GM23338 (cell line): ENCODE results near the gene ADI1. TPM values are rescaled to one million over a fixed set of nuclear protein-coding genes. Genes with fewer than 3 reads are reported as not detected.

Experiments used
- ATAC-seq: fragments of 200-7000 bp; cut with Tn5 transposase; 3 replicates; pipeline ENCODE4 v1.9.1; 2020
- DNase-seq: peaks from one replicate; pipeline ENCODE4 v3.0.0-alpha.2; 2015; ENCODE audit warnings: low spot score
- H2AFZ ChIP-seq: fragments of 200-600 bp; sonication (generic); 2 replicates; pipeline ENCODE4 v1.8.0; 2016; ENCODE audit warnings: antibody characterized with exemption, mild to moderate bottlenecking, moderate library complexity
- H3F3A ChIP-seq: fragments of 200-600 bp; sonication (generic); replicated peaks from 2 replicates; pipeline ENCODE4 v1.8.0; 2017; ENCODE audit warnings: antibody characterized with exemption, mixed run types, low read depth
- H3K27ac ChIP-seq: fragments of 200-600 bp; sonication (generic); 2 replicates; pipeline ENCODE4 v1.6.1; 2016; ENCODE audit warnings: low read depth
- H3K27me3 ChIP-seq: fragments of 200-600 bp; sonication (generic); 2 replicates; pipeline ENCODE4 v1.8.0; 2016; ENCODE audit warnings: mild to moderate bottlenecking, mixed run types, moderate library complexity; ENCODE audit not compliant: insufficient read depth
- H3K36me3 ChIP-seq: fragments of 200-600 bp; sonication (generic); 2 replicates; pipeline ENCODE4 v1.8.0; 2016; ENCODE audit warnings: mild to moderate bottlenecking; ENCODE audit not compliant: insufficient read depth
- H3K4me1 ChIP-seq: fragments of 200-600 bp; sonication (generic); 2 replicates; pipeline ENCODE4 v1.8.0; 2016; ENCODE audit warnings: mild to moderate bottlenecking, moderate library complexity; ENCODE audit not compliant: insufficient read depth
- H3K4me2 ChIP-seq: fragments of 200-600 bp; sonication (generic); 2 replicates; pipeline ENCODE4 v1.7.1; 2017; ENCODE audit warnings: mixed run types
- H3K4me3 ChIP-seq: fragments of 200-600 bp; sonication (generic); 2 replicates; pipeline ENCODE4 v1.6.1; 2016; ENCODE audit warnings: mixed run types
- H3K79me2 ChIP-seq: fragments of 200-600 bp; sonication (generic); replicated peaks from 2 replicates; pipeline ENCODE4 v1.8.0; 2017; ENCODE audit warnings: mild to moderate bottlenecking; ENCODE audit not compliant: insufficient read depth
- H3K9me2 ChIP-seq: fragments of 200-600 bp; sonication (generic); 2 replicates; pipeline ENCODE4 v1.8.0; 2017; ENCODE audit not compliant: insufficient read depth
- H4K20me1 ChIP-seq: fragments of 200-600 bp; sonication (generic); replicated peaks from 2 replicates; pipeline ENCODE4 v1.8.0; 2017; ENCODE audit warnings: mild to moderate bottlenecking; ENCODE audit not compliant: insufficient read depth
- H3K27ac Mint-ChIP-seq: 2 replicates; pipeline ENCODE4 v1.8.0; 2020; ENCODE audit warnings: inconsistent platforms, mild to moderate bottlenecking, moderate library complexity, mixed read lengths
- H3K27me3 Mint-ChIP-seq: 3 replicates; pipeline ENCODE4 v1.8.0; 2022; ENCODE audit warnings: low read depth, mild to moderate bottlenecking, moderate library complexity, mixed read lengths, inconsistent platforms; ENCODE audit not compliant: insufficient read depth, poor library complexity
- H3K36me3 Mint-ChIP-seq: 3 replicates; pipeline ENCODE4 v1.8.0; 2021; ENCODE audit warnings: low read depth, mild to moderate bottlenecking, inconsistent platforms, moderate library complexity, mixed read lengths
- H3K4me1 Mint-ChIP-seq: 3 replicates; pipeline ENCODE4 v1.8.0; 2020; ENCODE audit warnings: mild to moderate bottlenecking, inconsistent platforms, mixed read lengths
- H3K4me3 Mint-ChIP-seq: 3 replicates; pipeline ENCODE4 v1.8.0; 2021; ENCODE audit warnings: moderate library complexity, mild to moderate bottlenecking, inconsistent platforms, mixed read lengths
- H3K9me3 Mint-ChIP-seq: 3 replicates; pipeline ENCODE4 v1.8.0; 2020; ENCODE audit warnings: moderate library complexity, mild to moderate bottlenecking, inconsistent platforms, mixed read lengths
- CREB1 ChIP-seq: fragments of 250-450 bp; sonication (Bioruptor Pico); IDR thresholded peaks from 2 replicates; pipeline ENCODE4 v1.5.0; 2020; ENCODE audit warnings: low read depth, mild to moderate bottlenecking, moderate library complexity
- CTCF ChIP-seq, 2 experiments: fragments of 200-600 bp in 1 of 2; sonication (generic) in 1 of 2; conservative IDR thresholded peaks; 2 replicates each; pipeline versions ENCODE4 v1.5.1 to v1.6.1; 2016 to 2017; ENCODE audit warnings: antibody characterized with exemption in 2 of 2, low read depth in 2 of 2, mild to moderate bottlenecking in 2 of 2, moderate library complexity in 1 of 2
- EZH2 ChIP-seq: fragments of 200-600 bp; sonication (generic); IDR thresholded peaks from one replicate; pipeline ENCODE4 v1.8.0; 2017; ENCODE audit warnings: antibody characterized with exemption, mild to moderate bottlenecking, low read depth; ENCODE audit not compliant: unreplicated experiment
- EZH2phosphoT487 ChIP-seq: fragments of 200-600 bp; sonication (generic); IDR thresholded peaks from one replicate; pipeline ENCODE4 v1.8.1; 2018; ENCODE audit warnings: antibody characterized with exemption; ENCODE audit not compliant: unreplicated experiment
- JUNB ChIP-seq: IDR thresholded peaks from one replicate; pipeline ENCODE4 v1.6.1; 2016; ENCODE audit warnings: antibody characterized with exemption; ENCODE audit not compliant: unreplicated experiment
- NANOG ChIP-seq: IDR thresholded peaks from 2 replicates; pipeline ENCODE4 v1.6.1; 2016; ENCODE audit warnings: antibody characterized with exemption, borderline replicate concordance
- POLR2AphosphoS5 ChIP-seq: IDR thresholded peaks from 2 replicates; pipeline ENCODE4 v1.6.1; 2016; ENCODE audit warnings: antibody characterized with exemption, low read depth
- STAT1 ChIP-seq: IDR thresholded peaks from one replicate; pipeline ENCODE4 v1.6.1; 2016; ENCODE audit warnings: antibody characterized with exemption; ENCODE audit not compliant: unreplicated experiment
- ZNF114 ChIP-seq: fragments of 250-450 bp; sonication (Bioruptor Pico); IDR thresholded peaks from 2 replicates; pipeline ENCODE4 v1.5.0; 2020; ENCODE audit warnings: mild to moderate bottlenecking, moderate library complexity
- ZNF331 ChIP-seq: fragments of 250-450 bp; sonication (Bioruptor Pico); IDR thresholded peaks from 2 replicates; pipeline ENCODE4 v1.5.0; 2020; ENCODE audit warnings: low read depth, mild to moderate bottlenecking, moderate library complexity
- ZNF462 ChIP-seq: fragments of 250-450 bp; sonication (Bioruptor Pico); IDR thresholded peaks from 2 replicates; pipeline ENCODE4 v1.5.0; 2020; ENCODE audit warnings: mild to moderate bottlenecking, moderate library complexity
- polyA plus RNA-seq: library from polyadenylated mRNA; unstranded; fragments of >200 nt; fragmentation: Nextera tagmentation; extraction: Ambion mirVana; gene quantifications from 2 replicates; pipeline ENCODE4 v1.2.1, GENCODE V29; 2016
- total RNA-seq: library from RNA; depleted of rRNA; stranded (reverse); fragments of >200 nt; shearing (Covaris generic); gene quantifications from 2 replicates; pipeline ENCODE4 v1.2.3, GENCODE V29; 2014
- TF ChIP-seq, protein P1 (sequence below): IDR thresholded peaks from one replicate; pipeline ENCODE4 v1.6.1; 2018; ENCODE audit warnings: antibody characterized with exemption; ENCODE audit not compliant: unreplicated experiment
- TF ChIP-seq, protein P2 (sequence below): IDR thresholded peaks from 2 replicates; pipeline ENCODE4 v1.6.1; 2016; ENCODE audit warnings: antibody characterized with exemption

Gene ADI1
- total and polyA plus RNA-seq, 2 experiments from 2014 or later = 16.3 to 31.9 TPM

DNA sequence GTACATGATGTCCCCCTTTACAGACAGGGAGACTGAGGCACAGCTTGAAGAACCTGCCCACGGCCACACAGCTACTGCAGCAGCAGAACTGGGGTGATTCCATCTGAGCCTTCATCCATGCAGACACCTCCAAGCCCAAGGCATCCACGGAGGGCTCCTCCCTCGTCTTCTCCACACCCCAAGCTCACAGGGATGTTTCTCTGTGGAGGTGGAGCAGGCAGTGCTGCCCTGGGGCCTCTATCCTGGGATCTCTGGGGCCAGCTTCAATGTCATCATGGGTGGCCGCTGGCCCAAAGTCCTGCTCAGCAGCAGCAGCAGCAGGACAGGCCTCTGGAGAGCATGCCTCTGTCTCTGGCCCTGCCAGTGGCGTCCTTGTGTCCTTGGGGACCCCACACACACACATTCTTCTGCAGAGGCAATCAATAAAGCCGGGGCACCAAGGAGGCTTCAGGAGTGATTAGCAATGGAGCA is 31.2 kb downstream of the ADI1 start:
- no peaks in the 10 kb centered on the region for H3K27me3 ChIP-seq
- H2AFZ ChIP-seq = no peak overlapping the region
- Mint-ChIP-seq H3K36me3 (peaks cover 25% of the 10 kb centered on the region), H3K27me3 (peaks cover 8% of the 10 kb centered on the region), H3K4me1 (peaks cover 13% of the 10 kb centered on the region), H3K27ac (no peak overlapping the region), H3K9me3 (peaks cover 16% of the 10 kb centered on the region), H3K4me3 (no peak overlapping the region)
- H3K79me2 ChIP-seq = no peaks in the 10 kb centered on the region
- no peaks in the 10 kb centered on the region; the same call in 1 of the 2 replicates for H3K4me1 ChIP-seq
- H4K20me1 ChIP-seq = no peaks in the 10 kb centered on the region
- no peak overlapping the region for H3K27ac ChIP-seq
- H3F3A ChIP-seq = 0 out of 2 replicates have a peak, but pooled peaks cover under 1% of the 10 kb centered on the region
- H3K36me3 ChIP-seq = no peaks in the 10 kb centered on the region
- no peak overlapping the region for H3K4me3 ChIP-seq
- DNase-seq (no peak), ATAC-seq (no peak)
- no peak for TF ChIP-seq STAT1
- TF ChIP-seq EZH2 = no peak
- TF ChIP-seq POLR2AphosphoS5 = no peak
- no peak for TF ChIP-seq CREB1 (CRISPR knock-in tag)
- TF ChIP-seq CTCF (conservative IDR thresholded peaks at IDR 0.05; ENCODE audit: low read depth in 2 of 2) = no peak
- TF ChIP-seq JUNB = no peak
- no peak for TF ChIP-seq ZNF114 (CRISPR knock-in tag)
- TF ChIP-seq, protein P1, sequence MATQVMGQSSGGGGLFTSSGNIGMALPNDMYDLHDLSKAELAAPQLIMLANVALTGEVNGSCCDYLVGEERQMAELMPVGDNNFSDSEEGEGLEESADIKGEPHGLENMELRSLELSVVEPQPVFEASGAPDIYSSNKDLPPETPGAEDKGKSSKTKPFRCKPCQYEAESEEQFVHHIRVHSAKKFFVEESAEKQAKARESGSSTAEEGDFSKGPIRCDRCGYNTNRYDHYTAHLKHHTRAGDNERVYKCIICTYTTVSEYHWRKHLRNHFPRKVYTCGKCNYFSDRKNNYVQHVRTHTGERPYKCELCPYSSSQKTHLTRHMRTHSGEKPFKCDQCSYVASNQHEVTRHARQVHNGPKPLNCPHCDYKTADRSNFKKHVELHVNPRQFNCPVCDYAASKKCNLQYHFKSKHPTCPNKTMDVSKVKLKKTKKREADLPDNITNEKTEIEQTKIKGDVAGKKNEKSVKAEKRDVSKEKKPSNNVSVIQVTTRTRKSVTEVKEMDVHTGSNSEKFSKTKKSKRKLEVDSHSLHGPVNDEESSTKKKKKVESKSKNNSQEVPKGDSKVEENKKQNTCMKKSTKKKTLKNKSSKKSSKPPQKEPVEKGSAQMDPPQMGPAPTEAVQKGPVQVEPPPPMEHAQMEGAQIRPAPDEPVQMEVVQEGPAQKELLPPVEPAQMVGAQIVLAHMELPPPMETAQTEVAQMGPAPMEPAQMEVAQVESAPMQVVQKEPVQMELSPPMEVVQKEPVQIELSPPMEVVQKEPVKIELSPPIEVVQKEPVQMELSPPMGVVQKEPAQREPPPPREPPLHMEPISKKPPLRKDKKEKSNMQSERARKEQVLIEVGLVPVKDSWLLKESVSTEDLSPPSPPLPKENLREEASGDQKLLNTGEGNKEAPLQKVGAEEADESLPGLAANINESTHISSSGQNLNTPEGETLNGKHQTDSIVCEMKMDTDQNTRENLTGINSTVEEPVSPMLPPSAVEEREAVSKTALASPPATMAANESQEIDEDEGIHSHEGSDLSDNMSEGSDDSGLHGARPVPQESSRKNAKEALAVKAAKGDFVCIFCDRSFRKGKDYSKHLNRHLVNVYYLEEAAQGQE = no peak
- no peak for TF ChIP-seq NANOG
- no peak for TF ChIP-seq ZNF331 (CRISPR knock-in tag)
- TF ChIP-seq EZH2phosphoT487 = no peak
- TF ChIP-seq, protein P2, sequence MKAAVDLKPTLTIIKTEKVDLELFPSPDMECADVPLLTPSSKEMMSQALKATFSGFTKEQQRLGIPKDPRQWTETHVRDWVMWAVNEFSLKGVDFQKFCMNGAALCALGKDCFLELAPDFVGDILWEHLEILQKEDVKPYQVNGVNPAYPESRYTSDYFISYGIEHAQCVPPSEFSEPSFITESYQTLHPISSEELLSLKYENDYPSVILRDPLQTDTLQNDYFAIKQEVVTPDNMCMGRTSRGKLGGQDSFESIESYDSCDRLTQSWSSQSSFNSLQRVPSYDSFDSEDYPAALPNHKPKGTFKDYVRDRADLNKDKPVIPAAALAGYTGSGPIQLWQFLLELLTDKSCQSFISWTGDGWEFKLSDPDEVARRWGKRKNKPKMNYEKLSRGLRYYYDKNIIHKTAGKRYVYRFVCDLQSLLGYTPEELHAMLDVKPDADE = no peak
- no peak for TF ChIP-seq ZNF462
- no peaks in the 10 kb centered on the region for H3K9me2 ChIP-seq
- no peak overlapping the region for H3K4me2 ChIP-seq
